Sigmoid colon (tissue), 4 donors: ENCODE data around the gene FGFBP1.

Experiments used
- CTCF ChIP-seq, 4 experiments: fragments of 450-650 bp in 3 of 4; fragments of 200-600 bp in 1 of 4; IDR thresholded peaks; one replicate each; pipeline ENCODE4 v1.5.1; 2016 to 2019; ENCODE audit warnings: antibody characterized with exemption in 4 of 4, mild to moderate bottlenecking in 3 of 4, moderate library complexity in 2 of 4
- EP300 ChIP-seq, 4 donors: sonication (generic); formaldehyde crosslinking; IDR thresholded peaks; one replicate each; pipeline ENCODE4 v1.6.1; 2017; ENCODE audit warnings: antibody characterized with exemption in 4 of 4
- POLR2A ChIP-seq, 2 donors: fragments of 450-650 bp; IDR thresholded peaks; one replicate each; pipeline ENCODE4 v1.6.1; 2016; ENCODE audit warnings: antibody characterized with exemption in 2 of 2, mild to moderate bottlenecking in 2 of 2, moderate library complexity in 2 of 2
- POLR2AphosphoS5 ChIP-seq, 4 donors: sonication (generic); formaldehyde crosslinking; IDR thresholded peaks; one replicate each; pipeline ENCODE4 v1.6.1; 2017; ENCODE audit warnings: antibody characterized with exemption in 4 of 4

GRCh38 chr4:15901998-15902397 is 36.5 kb downstream of the FGFBP1 start:
- no peak for TF ChIP-seq CTCF (IDR thresholded peaks at IDR 0.05)
- TF ChIP-seq EP300 (IDR thresholded peaks at IDR 0.05) = no peak
- TF ChIP-seq POLR2A (IDR thresholded peaks at IDR 0.05) = no peak
- TF ChIP-seq POLR2AphosphoS5 (IDR thresholded peaks at IDR 0.05) = no peak
